GM18870 (cell line): ENCODE measurements around the gene GPR176.

Experiments used
- ATAC-seq: cut with Tn5 transposase; IDR thresholded peaks from one replicate; pipeline ENCODE4 v1.9.1; 2021; ENCODE audit warnings: moderate library complexity; ENCODE audit not compliant: unreplicated experiment

The GPR176 gene

GRCh38 chr15:39860871-39861270 lies 59.2 kb downstream of the GPR176 start:
- no peak for ATAC-seq

- ATAC-seq: no peak
These were observed 59.9 kb downstream of the GPR176 start for GRCh38 chr15:39860200-39860599.

GRCh38 chr15:39859636-39860035 lies 60.4 kb downstream of the GPR176 start:
- no peak for ATAC-seq

- ATAC-seq: no peak
These were observed 62.9 kb downstream of the GPR176 start for GRCh38 chr15:39857132-39857531.

GRCh38 chr15:39856357-39856756 lies 63.7 kb downstream of the GPR176 start:
- no peak for ATAC-seq

GRCh38 chr15:39855400-39855799 lies 64.7 kb downstream of the GPR176 start:
- ATAC-seq: no peak

GRCh38 chr15:39854161-39854560 lies 65.9 kb downstream of the GPR176 start:
- no peak for ATAC-seq

- ATAC-seq: no peak
These were observed 67.8 kb downstream of the GPR176 start for GRCh38 chr15:39852250-39852649.

- ATAC-seq: no peak
These were observed 68.5 kb downstream of the GPR176 start for GRCh38 chr15:39851500-39852092.

GRCh38 chr15:39850436-39850835 lies 69.6 kb downstream of the GPR176 start:
- ATAC-seq: no peak

GRCh38 chr15:39846108-39846507 lies 74.0 kb downstream of the GPR176 start:
- no peak for ATAC-seq

- ATAC-seq: no peak
These were observed 74.5 kb downstream of the GPR176 start for GRCh38 chr15:39845582-39845981.

- ATAC-seq: no peak
These were observed 76.5 kb downstream of the GPR176 start for GRCh38 chr15:39843565-39843964.

GRCh38 chr15:39837454-39837853 lies 82.6 kb downstream of the GPR176 start:
- no peak for ATAC-seq

GRCh38 chr15:39835550-39835949 lies 84.5 kb downstream of the GPR176 start:
- no peak for ATAC-seq

- ATAC-seq: no peak
These were observed 85.8 kb downstream of the GPR176 start for GRCh38 chr15:39834256-39834655.

GRCh38 chr15:39833515-39833981 lies 86.5 kb downstream of the GPR176 start:
- no peak for ATAC-seq

GRCh38 chr15:39830166-39830565 lies 89.9 kb downstream of the GPR176 start:
- no peak for ATAC-seq

- ATAC-seq: no peak
These were observed 91.6 kb downstream of the GPR176 start for GRCh38 chr15:39828374-39828931.

- no peak for ATAC-seq
These were observed 93.1 kb downstream of the GPR176 start for GRCh38 chr15:39826975-39827374.

- ATAC-seq: no peak
These were observed 96.4 kb downstream of the GPR176 start for GRCh38 chr15:39823634-39824033.

- no peak for ATAC-seq
These were observed 99.9 kb downstream of the GPR176 start for GRCh38 chr15:39820050-39820602.

- no peak for ATAC-seq
These were observed 100.5 kb downstream of the GPR176 start for GRCh38 chr15:39819533-39819932.
